AG09309 (cell line): Measurements from ENCODE around the gene RAPGEF2.
"Not testable (repeated sequence)": the region's sequence is repeated elsewhere in the genome, so short reads cannot be mapped to it uniquely, and the experiment has no call there.

ENCODE experiments used
- DNase-seq: peaks from one replicate; pipeline ENCODE4 v3.0.0-alpha.2; 2010; ENCODE audit warnings: low read depth
- H3K4me3 ChIP-seq: 2 replicates; pipeline ENCODE4 v1.5.1; 2011; ENCODE audit warnings: mild to moderate bottlenecking, low read depth, low read length, moderate library complexity; ENCODE audit not compliant: control insufficient read depth
- CTCF ChIP-seq: IDR thresholded peaks from 2 replicates; pipeline ENCODE4 v1.5.1; 2011; ENCODE audit warnings: mild to moderate bottlenecking, low read depth, low read length, inconsistent platforms; ENCODE audit not compliant: insufficient read depth, control insufficient read depth; ENCODE audit errors: missing control alignments

RAPGEF2 gene

GRCh38 chr4:159239629-159240028, 136.8 kb downstream of the RAPGEF2 start:
- no peak overlapping the region for H3K4me3 ChIP-seq
- TF ChIP-seq CTCF: no peak
- DNase-seq: no peak

- TF ChIP-seq CTCF: no peak
- H3K4me3 ChIP-seq: no peak overlapping the region
- DNase-seq: no peak
Measured at GRCh38 chr4:159240046-159240445, 137.2 kb downstream of the RAPGEF2 start.

- no peak for TF ChIP-seq CTCF
- H3K4me3 ChIP-seq: no peak overlapping the region
- DNase-seq: no peak
Measured at GRCh38 chr4:159240687-159241086, 137.8 kb downstream of the RAPGEF2 start.

- DNase-seq: no peak
- no peak overlapping the region for H3K4me3 ChIP-seq
- no peak for TF ChIP-seq CTCF
Measured at GRCh38 chr4:159242427-159242826, 139.5 kb downstream of the RAPGEF2 start.

GRCh38 chr4:159248384-159249178, 145.7 kb downstream of the RAPGEF2 start:
- no peak for TF ChIP-seq CTCF
- H3K4me3 ChIP-seq: no peak overlapping the region
- DNase-seq: peak; percentile 57

- no peak for TF ChIP-seq CTCF
- H3K4me3 ChIP-seq: no peak overlapping the region
- DNase-seq: no peak
Measured at GRCh38 chr4:159250751-159251325, 148.0 kb downstream of the RAPGEF2 start.

GRCh38 chr4:159251580-159251979, 148.7 kb downstream of the RAPGEF2 start:
- H3K4me3 ChIP-seq, DNase-seq: not testable (repeated sequence)
